GM12872 (cell line): Measurements from ENCODE around the gene FGF2.

Experiments used
- CTCF ChIP-seq: IDR thresholded peaks from 3 replicates; pipeline ENCODE4 v1.5.1; 2011; ENCODE audit warnings: low read depth, mild to moderate bottlenecking, low read length, moderate library complexity; ENCODE audit not compliant: insufficient read depth

FGF2 gene

GRCh38 chr4:122830426-122831095, 3.9 kb downstream of the FGF2 start:
- TF ChIP-seq CTCF, result no peak

GRCh38 chr4:122831515-122832196, 5.0 kb downstream of the FGF2 start:
- TF ChIP-seq CTCF, result no peak

GRCh38 chr4:122832732-122833131, 6.1 kb downstream of the FGF2 start:
- TF ChIP-seq CTCF, result no peak

GRCh38 chr4:122833999-122834398, 7.4 kb downstream of the FGF2 start:
- no peak for TF ChIP-seq CTCF

GRCh38 chr4:122836941-122837340, 10.3 kb downstream of the FGF2 start:
- TF ChIP-seq CTCF, result no peak

- TF ChIP-seq CTCF, result no peak
Measured at GRCh38 chr4:122838034-122838433, 11.4 kb downstream of the FGF2 start.

- no peak for TF ChIP-seq CTCF
Measured at GRCh38 chr4:122842392-122842791, 15.8 kb downstream of the FGF2 start.
